Effector memory CD8-positive, alpha-beta T cell (primary cell): ENCODE measurements around the gene POU3F1.

Source experiments
- ATAC-seq: fragments of 150-1000 bp; cut with Tn5 transposase; replicated peaks from 2 replicates; pipeline ENCODE4 v1.10.0; 2021; ENCODE audit warnings: mild to moderate bottlenecking, moderate library complexity
- DNase-seq, 3 experiments: peaks; one replicate each; pipeline ENCODE4 v3.0.0; 2021
- H3K27ac Mint-ChIP-seq, 2 donors: one replicate each; pipeline ENCODE4 v1.8.0; 2022; ENCODE audit warnings: mild to moderate bottlenecking in 2 of 2, mixed read lengths in 2 of 2, moderate library complexity in 2 of 2
- H3K27me3 Mint-ChIP-seq, 2 donors: one replicate each; pipeline ENCODE4 v1.8.0; 2022; ENCODE audit warnings: mixed read lengths in 2 of 2
- H3K36me3 Mint-ChIP-seq: one replicate; pipeline ENCODE4 v1.8.0; 2022; ENCODE audit warnings: mild to moderate bottlenecking, moderate library complexity, mixed read lengths; ENCODE audit not compliant: insufficient read depth
- H3K4me1 Mint-ChIP-seq, 2 donors: one replicate each; pipeline ENCODE4 v1.8.0; 2022; ENCODE audit warnings: low read depth in 2 of 2, mixed read lengths in 2 of 2
- H3K4me3 Mint-ChIP-seq, 2 donors: one replicate each; pipeline ENCODE4 v1.8.0; 2022; ENCODE audit warnings: mild to moderate bottlenecking in 2 of 2, mixed read lengths in 2 of 2, moderate library complexity in 2 of 2
- H3K9me3 Mint-ChIP-seq, 2 donors: one replicate each; pipeline ENCODE4 v1.8.0; 2022; ENCODE audit warnings: mixed read lengths in 2 of 2

Gene POU3F1

GRCh38 chr1:38022810-38023209, 23.8 kb downstream of the POU3F1 start:
- Mint-ChIP-seq H3K27me3 (no peaks in the 10 kb centered on the region), H3K4me3 (no peak overlapping the region), H3K9me3 (no peaks in the 10 kb centered on the region), H3K27ac (no peak overlapping the region), H3K4me1 (peaks cover 8 to 12% of the 10 kb centered on the region in 2 donors), H3K36me3 (peaks cover 76% of the 10 kb centered on the region)
- ATAC-seq = no peak
- no peak for DNase-seq

- ATAC-seq (no peak), DNase-seq (no peak)
- no peaks in the 10 kb centered on the region for H3K9me3 Mint-ChIP-seq
- H3K36me3 Mint-ChIP-seq = peaks cover 84% of the 10 kb centered on the region
- H3K4me3 Mint-ChIP-seq = no peak overlapping the region
- H3K4me1 Mint-ChIP-seq = peaks cover 4 to 5% of the 10 kb centered on the region in 2 donors
- H3K27ac Mint-ChIP-seq = no peak overlapping the region
- H3K27me3 Mint-ChIP-seq = no peaks in the 10 kb centered on the region
These were observed 24.6 kb downstream of the POU3F1 start for GRCh38 chr1:38021969-38022368.

- DNase-seq = no peak
- no peak for ATAC-seq
- Mint-ChIP-seq H3K36me3 (peaks cover 86% of the 10 kb centered on the region), H3K4me3 (no peak overlapping the region), H3K4me1 (peaks cover 3% of the 10 kb centered on the region in 2 donors), H3K27ac (no peak overlapping the region), H3K27me3 (no peaks in the 10 kb centered on the region), H3K9me3 (no peaks in the 10 kb centered on the region)
These were observed 26.2 kb downstream of the POU3F1 start for GRCh38 chr1:38020396-38020795.

- H3K4me1 Mint-ChIP-seq = peaks cover 6 to 8% of the 10 kb centered on the region in 2 donors
These were observed 27.7 kb downstream of the POU3F1 start for GRCh38 chr1:38018864-38019343.

GRCh38 chr1:38015978-38016725, 30.4 kb downstream of the POU3F1 start:
- Mint-ChIP-seq H3K4me3 (no peak overlapping the region), H3K27me3 (no peaks in the 10 kb centered on the region), H3K9me3 (no peaks in the 10 kb centered on the region), H3K36me3 (peaks cover 53% of the 10 kb centered on the region), H3K4me1 (peaks cover 24 to 30% of the 10 kb centered on the region in 2 donors), H3K27ac (peak overlapping the region in 1 of 2 donors; percentile 25)
- no peak for ATAC-seq
- DNase-seq = no peak

More at GRCh38 chr1:38018864-38019343, 27.7 kb downstream of the POU3F1 start:
- H3K27me3 Mint-ChIP-seq = no peaks in the 10 kb centered on the region
- no peak for DNase-seq
- H3K36me3 Mint-ChIP-seq = peaks cover 71% of the 10 kb centered on the region
- no peaks in the 10 kb centered on the region for H3K9me3 Mint-ChIP-seq
- H3K4me3 Mint-ChIP-seq = no peak overlapping the region
- ATAC-seq = peak; percentile 66
- no peak overlapping the region for H3K27ac Mint-ChIP-seq

- no peak overlapping the region for H3K27ac Mint-ChIP-seq
- no peaks in the 10 kb centered on the region for H3K27me3 Mint-ChIP-seq
- no peaks in the 10 kb centered on the region for H3K9me3 Mint-ChIP-seq
- no peak for DNase-seq
- no peak for ATAC-seq
- peaks cover 46% of the 10 kb centered on the region for H3K36me3 Mint-ChIP-seq
- H3K4me1 Mint-ChIP-seq = peaks cover 24 to 32% of the 10 kb centered on the region in 2 donors
- no peak overlapping the region for H3K4me3 Mint-ChIP-seq
These were observed 31.7 kb downstream of the POU3F1 start for GRCh38 chr1:38014724-38015424.

- no peak for DNase-seq
- H3K9me3 Mint-ChIP-seq = no peaks in the 10 kb centered on the region
- ATAC-seq = no peak
- H3K36me3 Mint-ChIP-seq = peaks cover 43% of the 10 kb centered on the region
- no peaks in the 10 kb centered on the region for H3K27me3 Mint-ChIP-seq
- H3K27ac Mint-ChIP-seq = no peak overlapping the region
- peaks cover 25 to 37% of the 10 kb centered on the region in 2 donors for H3K4me1 Mint-ChIP-seq
- peak overlapping the region; percentile 98 to 99 for H3K4me3 Mint-ChIP-seq
These were observed 32.4 kb downstream of the POU3F1 start for GRCh38 chr1:38014171-38014570.

- H3K36me3 Mint-ChIP-seq = peaks cover 34% of the 10 kb centered on the region
- DNase-seq = no peak
- H3K4me3 Mint-ChIP-seq = peak overlapping the region; percentile 98 to 99
- H3K4me1 Mint-ChIP-seq = peaks cover 27 to 42% of the 10 kb centered on the region in 2 donors
- peak overlapping the region; percentile 97 to 98 for H3K27ac Mint-ChIP-seq
- H3K9me3 Mint-ChIP-seq = no peaks in the 10 kb centered on the region
- H3K27me3 Mint-ChIP-seq = no peaks in the 10 kb centered on the region
- no peak for ATAC-seq
These were observed 33.4 kb downstream of the POU3F1 start for GRCh38 chr1:38013227-38013622.

- no peaks in the 10 kb centered on the region for H3K27me3 Mint-ChIP-seq
- peak within 1 kb of the TSS; percentile 97 to 98 for H3K27ac Mint-ChIP-seq
- ATAC-seq = peak; percentile 91
- H3K9me3 Mint-ChIP-seq = no peaks in the 10 kb centered on the region
- peaks cover 27 to 42% of the 10 kb centered on the region in 2 donors for H3K4me1 Mint-ChIP-seq
- DNase-seq = peak; percentile 86 to 90 (median 88)
- peak within 1 kb of the TSS; percentile 98 to 99 for H3K4me3 Mint-ChIP-seq
- H3K36me3 Mint-ChIP-seq = peaks cover 29% of the 10 kb centered on the region
These were observed 34.0 kb downstream of the POU3F1 start, which contains the start of gene UTP11 for GRCh38 chr1:38012363-38013226. Gene UTP11, plus strand, starts transcription at chr1:38012734. Its CDS starts 69 bp downstream, at chr1:38012803.

- H3K4me1 Mint-ChIP-seq = peaks cover 24 to 44% of the 10 kb centered on the region in 2 donors
- peak overlapping the region in 1 of 2 donors; percentile 93 for H3K27ac Mint-ChIP-seq
- ATAC-seq (no peak), DNase-seq (no peak)
- H3K4me3 Mint-ChIP-seq = peak overlapping the region in 1 of 2 donors; percentile 62
- H3K36me3 Mint-ChIP-seq = peaks cover 14% of the 10 kb centered on the region
- H3K27me3 Mint-ChIP-seq = peaks cover 0 to under 1% of the 10 kb centered on the region in 2 donors
- H3K9me3 Mint-ChIP-seq = no peaks in the 10 kb centered on the region
These were observed 36.8 kb downstream of the POU3F1 start for GRCh38 chr1:38009841-38010180.

- ATAC-seq (peak; percentile 58), DNase-seq (peak; percentile 19 to 39 (median 30))
- Mint-ChIP-seq H3K36me3 (peaks cover 14% of the 10 kb centered on the region), H3K27ac (peak overlapping the region; percentile 84 to 93), H3K9me3 (no peaks in the 10 kb centered on the region), H3K27me3 (peaks cover 5 to 6% of the 10 kb centered on the region in 2 donors), H3K4me1 (peaks cover 29 to 47% of the 10 kb centered on the region in 2 donors), H3K4me3 (peak overlapping the region; percentile 6 to 62)
These were observed 37.3 kb downstream of the POU3F1 start for GRCh38 chr1:38009088-38009840.

- DNase-seq (no peak), ATAC-seq (peak; percentile 30)
- peaks cover 10 to 36% of the 10 kb centered on the region in 2 donors for H3K4me1 Mint-ChIP-seq
- peaks cover 5% of the 10 kb centered on the region for H3K36me3 Mint-ChIP-seq
- H3K27ac Mint-ChIP-seq = peak overlapping the region; percentile 81 to 88
- peak overlapping the region; percentile 69 to 76 for H3K4me3 Mint-ChIP-seq
- H3K27me3 Mint-ChIP-seq = peaks cover 9 to 16% of the 10 kb centered on the region in 2 donors
- no peaks in the 10 kb centered on the region for H3K9me3 Mint-ChIP-seq
These were observed 40.4 kb downstream of the POU3F1 start for GRCh38 chr1:38006008-38006828.
